HG03342 (cell line): ENCODE measurements around the gene ROBO1.

ENCODE experiments used
- ATAC-seq: cut with Tn5 transposase; IDR thresholded peaks from one replicate; pipeline ENCODE4 v1.9.1; 2021; ENCODE audit warnings: mild to moderate bottlenecking, moderate library complexity; ENCODE audit not compliant: unreplicated experiment

Gene ROBO1

GRCh38 chr3:79103307-79103706 lies 664.5 kb downstream of the ROBO1 start:
- ATAC-seq = no peak

GRCh38 chr3:79097964-79098660 lies 669.7 kb downstream of the ROBO1 start:
- no peak for ATAC-seq

DNA sequence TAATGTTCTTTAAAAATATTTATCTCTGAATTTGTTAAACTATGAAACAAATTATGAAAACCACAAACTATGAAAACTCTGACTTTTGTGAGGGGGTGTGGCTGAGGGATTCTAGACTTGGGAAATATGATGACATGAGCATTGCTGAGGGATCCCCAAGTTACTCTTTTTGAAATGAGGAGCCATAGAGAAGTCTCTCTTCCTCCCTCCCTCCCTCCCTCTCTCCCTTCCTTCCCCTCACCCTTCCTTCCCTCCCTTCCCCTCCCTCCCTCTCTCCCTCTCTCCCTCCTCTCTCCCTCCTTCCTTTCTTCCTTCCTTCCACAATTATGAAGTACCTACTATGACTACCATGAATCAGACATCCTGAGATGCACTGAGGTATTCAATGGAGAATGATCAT lies 673.1 kb downstream of the ROBO1 start:
- no peak for ATAC-seq

DNA sequence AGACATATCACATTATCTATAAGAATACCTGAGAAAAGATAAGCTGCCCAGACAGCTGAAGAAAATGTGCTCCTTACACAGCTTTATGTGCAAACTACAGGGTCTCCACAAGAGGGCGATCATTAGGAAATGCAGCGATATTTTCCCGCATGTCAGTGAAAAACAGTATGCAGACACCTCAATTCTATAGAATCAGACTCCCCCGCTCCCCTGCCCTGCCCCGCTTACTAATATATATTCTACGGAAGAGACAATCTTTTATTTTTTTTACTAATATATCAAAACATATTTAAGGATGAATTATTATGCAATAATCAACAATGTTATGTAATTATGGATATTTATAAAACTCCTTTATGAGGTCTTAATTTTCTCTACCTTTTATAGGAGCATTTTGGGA lies 681.3 kb downstream of the ROBO1 start:
- ATAC-seq = peak; percentile 90

DNA sequence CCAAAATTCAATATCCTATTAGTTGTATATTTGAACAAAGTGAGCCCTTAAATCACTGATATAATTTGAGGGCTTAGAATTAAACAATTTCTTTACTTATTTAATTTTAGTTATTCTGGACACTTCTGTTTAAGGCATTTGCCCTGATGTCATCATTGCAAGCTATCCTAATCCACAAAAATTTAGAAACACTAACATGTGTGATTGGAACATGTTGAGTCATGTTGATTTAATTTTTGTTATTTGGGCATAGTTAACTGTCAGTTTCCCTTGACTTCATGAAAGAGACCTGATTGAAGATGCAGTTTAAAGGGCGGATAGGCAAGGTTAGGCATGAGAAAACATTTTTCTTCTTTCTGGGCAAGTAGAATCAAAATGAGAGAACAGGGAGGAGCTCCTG lies 682.6 kb downstream of the ROBO1 start:
- ATAC-seq = no peak

- ATAC-seq = no peak
These were observed 686.5 kb downstream of the ROBO1 start for GRCh38 chr3:79081335-79081734.

DNA sequence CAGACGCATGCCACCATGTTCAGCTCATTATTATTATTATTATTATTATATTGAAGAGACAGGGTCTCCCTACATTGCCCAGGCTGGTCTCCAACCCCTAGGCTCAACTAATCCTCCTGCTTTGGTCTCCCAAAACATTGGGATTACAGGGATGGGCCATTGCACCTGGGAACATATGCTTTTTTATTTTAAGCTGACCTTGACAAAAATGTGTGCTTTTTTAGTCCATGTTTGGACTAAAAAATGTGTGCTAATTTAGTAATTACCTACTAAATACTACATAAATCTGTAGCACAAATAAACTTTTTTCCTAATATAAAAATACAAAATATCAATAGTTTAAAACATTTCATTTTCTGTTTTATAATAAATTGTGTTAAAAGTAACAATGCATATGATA lies 693.2 kb downstream of the ROBO1 start:
- no peak for ATAC-seq

- ATAC-seq = no peak
These were observed 700.1 kb downstream of the ROBO1 start for GRCh38 chr3:79067734-79068133.

DNA sequence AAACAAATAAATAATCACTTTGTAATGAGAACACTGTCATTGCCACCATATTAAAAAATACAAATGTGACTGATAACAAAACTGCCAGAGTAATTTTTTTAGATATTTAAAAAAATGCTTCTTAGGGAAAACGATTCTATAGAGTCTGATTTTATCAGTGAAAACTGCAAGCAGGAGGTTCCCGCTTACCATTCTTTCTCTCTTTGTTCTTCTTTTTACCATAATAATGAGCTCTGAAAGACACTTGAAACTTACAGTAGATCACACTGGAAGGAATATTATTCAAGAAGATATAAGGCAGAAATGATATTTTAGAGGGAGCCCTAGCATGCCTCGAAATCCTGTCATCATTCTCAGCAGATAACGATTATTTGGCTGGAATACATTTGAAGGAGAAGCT lies 701.3 kb downstream of the ROBO1 start:
- no peak for ATAC-seq

DNA sequence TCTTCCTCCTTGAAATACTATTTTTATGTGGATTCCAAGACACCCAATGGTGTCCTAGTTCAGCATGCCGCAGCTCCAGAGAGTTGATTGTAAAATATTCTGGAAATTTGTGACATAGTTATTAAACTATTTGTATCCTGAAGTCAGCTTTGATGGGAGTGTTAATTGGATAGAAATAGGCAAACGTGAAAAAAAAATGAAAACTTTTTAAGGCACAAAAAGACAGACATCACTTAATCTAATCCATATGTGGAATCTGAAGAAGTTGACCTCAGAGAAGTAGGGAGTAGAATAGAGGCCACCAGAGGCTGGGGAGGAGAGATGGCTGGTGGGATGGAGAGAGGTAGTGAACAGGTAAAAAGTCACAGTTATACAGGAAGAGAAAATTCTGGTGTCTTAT lies 704.2 kb downstream of the ROBO1 start:
- no peak for ATAC-seq

GRCh38 chr3:79057756-79058155 lies 710.0 kb downstream of the ROBO1 start:
- no peak for ATAC-seq

- no peak for ATAC-seq
These were observed 711.3 kb downstream of the ROBO1 start for GRCh38 chr3:79056498-79056897.

GRCh38 chr3:79052054-79052681 lies 715.6 kb downstream of the ROBO1 start:
- no peak for ATAC-seq

GRCh38 chr3:79047581-79047980 lies 720.2 kb downstream of the ROBO1 start:
- ATAC-seq = no peak

GRCh38 chr3:79041621-79042020 lies 726.2 kb downstream of the ROBO1 start:
- ATAC-seq = no peak

DNA sequence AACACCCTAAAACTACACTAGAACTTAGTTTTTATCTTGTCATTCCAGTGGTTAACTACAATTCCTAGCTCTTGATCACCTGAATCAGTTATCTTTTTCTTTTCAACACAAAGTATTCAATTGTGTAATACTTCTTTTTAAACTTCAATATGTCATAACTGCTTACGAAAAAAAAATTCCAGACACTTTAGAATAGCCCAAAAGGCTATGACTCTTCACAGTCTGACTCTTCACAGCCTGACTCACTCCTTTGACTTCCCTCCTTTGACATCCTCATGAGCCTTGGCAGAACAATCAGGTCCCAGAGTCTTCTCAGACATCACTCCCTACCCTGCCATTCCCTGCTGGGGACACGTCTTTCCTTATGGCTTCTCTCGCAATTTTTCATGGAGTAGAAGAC lies 727.1 kb downstream of the ROBO1 start:
- ATAC-seq = no peak

DNA sequence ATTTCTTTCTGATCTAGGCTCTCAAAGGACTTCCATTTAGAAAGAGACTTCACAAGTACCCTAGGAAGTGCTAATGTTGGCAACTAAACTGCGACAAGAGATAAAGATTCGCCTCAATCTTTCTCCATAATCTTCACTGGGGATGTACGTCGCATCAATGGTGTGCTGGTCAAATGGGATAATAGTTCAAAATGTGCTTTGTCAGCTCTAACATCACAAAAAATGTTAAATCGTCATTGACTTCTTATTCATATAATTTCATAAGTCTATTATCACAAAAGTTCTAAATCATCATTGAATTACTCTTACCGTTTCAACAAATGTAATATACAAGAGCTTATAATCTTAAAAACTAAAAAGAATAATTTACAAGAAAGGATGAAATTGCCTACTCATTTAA lies 727.7 kb downstream of the ROBO1 start:
- ATAC-seq = no peak

- no peak for ATAC-seq
These were observed 728.6 kb downstream of the ROBO1 start for GRCh38 chr3:79039192-79039591.

DNA sequence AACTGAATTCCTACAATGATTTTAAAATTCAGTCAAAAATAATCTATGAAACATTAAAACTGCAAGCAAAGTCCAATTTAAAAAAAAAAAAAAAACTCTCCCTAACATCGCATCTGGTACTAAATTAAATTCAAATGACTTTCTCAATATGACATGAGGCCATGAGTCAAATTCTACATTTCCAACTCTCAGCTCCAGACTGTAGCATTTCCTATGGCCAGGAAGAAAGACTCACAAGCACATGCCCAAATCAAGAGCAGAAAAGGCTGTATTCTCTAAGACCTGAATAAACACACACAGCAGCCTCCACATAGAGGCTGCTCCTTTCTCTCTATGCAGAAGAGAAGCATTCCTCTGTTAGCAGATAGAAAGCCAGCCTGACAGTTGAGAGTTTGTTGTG lies 729.2 kb downstream of the ROBO1 start:
- ATAC-seq = no peak

GRCh38 chr3:79038057-79038456 lies 729.7 kb downstream of the ROBO1 start:
- no peak for ATAC-seq

DNA sequence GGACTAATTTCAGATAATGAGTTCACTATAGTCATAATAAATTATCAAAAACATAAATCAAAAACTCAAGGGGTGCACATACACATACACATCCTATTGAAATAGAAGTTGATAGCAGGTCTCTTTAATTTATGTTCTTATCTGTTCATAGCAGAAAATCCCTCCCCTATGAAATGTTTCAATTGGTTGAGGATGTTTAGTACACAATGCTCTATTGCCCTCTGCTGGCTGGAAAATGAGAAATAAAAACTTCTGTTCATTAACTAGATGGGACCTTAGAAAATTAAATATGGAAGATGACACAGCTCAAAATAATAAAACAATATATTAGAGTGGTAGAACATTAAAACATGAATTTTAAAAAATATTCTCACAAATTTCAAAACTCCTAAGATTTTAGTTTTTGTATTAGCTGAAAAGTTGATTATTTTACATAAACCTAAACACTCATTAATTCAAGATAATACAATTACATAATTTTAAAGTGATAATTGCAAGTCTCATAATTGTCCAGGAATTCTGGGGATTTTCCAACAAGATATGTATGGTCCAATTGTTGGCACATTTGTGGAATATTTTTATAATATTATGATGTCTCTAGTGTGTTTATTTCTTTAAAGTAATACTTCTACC lies 735.0 kb downstream of the ROBO1 start:
- peak; percentile 83 for ATAC-seq

GRCh38 chr3:79030157-79030556 lies 737.6 kb downstream of the ROBO1 start:
- no peak for ATAC-seq
